Measurements from ENCODE around the gene NMNAT3.

Gene NMNAT3

GRCh38 chr3:139533781-139534454 is 143.9 kb downstream of the NMNAT3 start:
- TF ChIP-seq ZNF70 (CRISPR knock-in tag; IDR thresholded peaks at IDR 0.05), result no peak
- peak; percentile 59; the same call in 1 of the 2 replicates for TF ChIP-seq TCF4 (CRISPR knock-in tag; IDR thresholded peaks at IDR 0.05; ENCODE audit: borderline replicate concordance)
- no peak for TF ChIP-seq CREB5 (CRISPR knock-in tag; IDR thresholded peaks at IDR 0.05; ENCODE audit: low read depth)
- TF ChIP-seq ZNF8 (CRISPR knock-in tag; IDR thresholded peaks at IDR 0.05), result no peak
- no peak for TF ChIP-seq OSR1 (CRISPR knock-in tag; IDR thresholded peaks at IDR 0.05)
- no peak for TF ChIP-seq TOX (CRISPR knock-in tag; IDR thresholded peaks at IDR 0.05; ENCODE audit: borderline replicate concordance)
- TF ChIP-seq TSHZ2 (CRISPR knock-in tag; IDR thresholded peaks at IDR 0.05), result peak; percentile 83
- TF ChIP-seq SNAI2 (CRISPR knock-in tag; IDR thresholded peaks at IDR 0.05), result peak; percentile 81
- TF ChIP-seq ESRRG (CRISPR knock-in tag; IDR thresholded peaks at IDR 0.05), result 0 out of 2 replicates have a peak, but pooled peaks have one; percentile 3
- TF ChIP-seq ZFP30 (CRISPR knock-in tag; IDR thresholded peaks at IDR 0.05), result peak; percentile 24; the same call in 1 of the 2 replicates
- TF ChIP-seq CSDC2 (CRISPR knock-in tag; IDR thresholded peaks at IDR 0.05), result 0 out of 2 replicates have a peak, but pooled peaks have one; percentile 22
- 0 out of 2 replicates have a peak, but pooled peaks have one; percentile 48 for TF ChIP-seq ZFP3 (CRISPR knock-in tag; IDR thresholded peaks at IDR 0.05)
- TF ChIP-seq PPARA (CRISPR knock-in tag; IDR thresholded peaks at IDR 0.05; ENCODE audit: borderline replicate concordance), result no peak
- TF ChIP-seq BACH2 (CRISPR knock-in tag; IDR thresholded peaks at IDR 0.05; ENCODE audit: borderline replicate concordance), result no peak
- peak; percentile 40 for TF ChIP-seq ISL1 (CRISPR knock-in tag; IDR thresholded peaks at IDR 0.05)
- no peak for TF ChIP-seq POU6F1 (CRISPR knock-in tag; IDR thresholded peaks at IDR 0.05; ENCODE audit: borderline replicate concordance, low read depth)
- no peak for TF ChIP-seq GLIS3 (CRISPR knock-in tag; IDR thresholded peaks at IDR 0.05)
- no peak for TF ChIP-seq CSRNP3 (CRISPR knock-in tag; IDR thresholded peaks at IDR 0.05)
- ATAC-seq, result peak; percentile 27

GRCh38 chr3:139532976-139533375 is 144.8 kb downstream of the NMNAT3 start:
- TF ChIP-seq ZNF8 (CRISPR knock-in tag; IDR thresholded peaks at IDR 0.05) (0 out of 2 replicates have a peak, but pooled peaks have one; percentile 7), TSHZ2 (CRISPR knock-in tag; IDR thresholded peaks at IDR 0.05) (peak; percentile 35; the same call in 1 of the 2 replicates), ZFP3 (CRISPR knock-in tag; IDR thresholded peaks at IDR 0.05) (0 out of 2 replicates have a peak, but pooled peaks have one; percentile 14), PPARA (CRISPR knock-in tag; IDR thresholded peaks at IDR 0.05; ENCODE audit: borderline replicate concordance) (no peak), GLIS3 (CRISPR knock-in tag; IDR thresholded peaks at IDR 0.05) (0 out of 2 replicates have a peak, but pooled peaks have one; percentile 26)
- no peak for ATAC-seq

GRCh38 chr3:139530717-139531116 is 147.1 kb downstream of the NMNAT3 start:
- no peak for ATAC-seq
- TF ChIP-seq OSR1 (CRISPR knock-in tag; IDR thresholded peaks at IDR 0.05) (no peak), POU6F1 (CRISPR knock-in tag; IDR thresholded peaks at IDR 0.05; ENCODE audit: borderline replicate concordance, low read depth) (no peak), ZNF565 (CRISPR knock-in tag; conservative IDR thresholded peaks at IDR 0.05; ENCODE audit: low read depth) (no peak), SNAI2 (CRISPR knock-in tag; IDR thresholded peaks at IDR 0.05) (no peak), TSHZ2 (CRISPR knock-in tag; IDR thresholded peaks at IDR 0.05) (no peak), CSRNP3 (CRISPR knock-in tag; IDR thresholded peaks at IDR 0.05) (no peak)

Measured in SK-N-SH treated with all-trans-retinoic acid at 6 μM for 48 hours (cell line).